ENCODE measurements around the gene LGALS7B. TPM values are rescaled to one million over a fixed set of nuclear protein-coding genes. Genes with fewer than 3 reads are reported as not detected.

The LGALS7B gene
- polyA plus RNA-seq, 3 donors = not detected

DNA sequence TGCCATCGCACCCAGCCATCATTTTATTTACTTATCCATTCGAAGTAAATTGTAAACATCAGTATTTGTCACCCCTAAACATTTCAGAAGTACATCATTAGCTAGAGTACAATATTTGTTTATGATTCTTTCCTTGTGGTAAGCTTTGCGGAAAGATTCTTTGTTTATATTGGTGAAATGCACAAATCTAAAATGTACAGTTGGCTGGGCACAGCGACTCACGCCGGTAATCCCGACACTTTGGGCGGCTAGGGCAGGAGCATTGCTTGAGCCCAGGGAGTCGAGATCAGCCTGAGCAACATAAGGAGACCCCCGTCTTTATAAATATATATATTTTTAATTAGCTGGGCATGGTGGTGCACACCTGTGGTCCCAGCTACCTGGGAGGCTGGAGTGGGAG, 10.1 kb downstream of the LGALS7B start:
- Histone ChIP-seq H3K27ac (ENCODE audit: low read depth in 1 of 2, low read length in 2 of 2) (no peak overlapping the region), H3K79me2 (ENCODE audit: insufficient read depth, low read length) (no peaks in the 10 kb centered on the region), H2AFZ (ENCODE audit: insufficient read depth, low read depth, low read length, poor library complexity, severe bottlenecking) (no peak overlapping the region), H3K9me3 (replicated peaks in 1 of 2; ENCODE audit: control insufficient read depth in 1 of 2, insufficient read depth in 1 of 2, low read length in 2 of 2) (no peaks in the 10 kb centered on the region), H3K36me3 (replicated peaks in 1 of 2; ENCODE audit: control insufficient read depth in 1 of 2, insufficient read depth in 2 of 2, low read length in 2 of 2) (no peaks in the 10 kb centered on the region), H3K4me1 (ENCODE audit: control insufficient read depth in 1 of 2, insufficient read depth in 2 of 2, low read length in 2 of 2) (no peaks in the 10 kb centered on the region), H3K4me3 (replicated peaks in 1 of 3; ENCODE audit: low read depth in 2 of 3, low read length in 3 of 3) (no peak overlapping the region), H4K20me1 (ENCODE audit: insufficient read depth, low read length) (no peaks in the 10 kb centered on the region), H3K27me3 (ENCODE audit: control insufficient read depth in 2 of 2, insufficient read depth in 2 of 2, low read length in 2 of 2) (no peaks in the 10 kb centered on the region), H3K4me2 (replicated peaks; ENCODE audit: extremely low read depth, low read length, poor library complexity, severe bottlenecking) (no peak overlapping the region), H3K9ac (ENCODE audit: insufficient read depth, low read length, poor library complexity, severe bottlenecking) (no peak overlapping the region)
- H3K27ac Mint-ChIP-seq = no peak overlapping the region
- peaks cover 0 to 10% (median 1%) of the 10 kb centered on the region in 7 donors for H3K9me3 Mint-ChIP-seq
- DNase-seq = no peak
- no peaks in the 10 kb centered on the region for H3K4me1 Mint-ChIP-seq
- H3K27me3 Mint-ChIP-seq (ENCODE audit: low read depth in 3 of 3) = peaks cover 0 to 7% (median 5%) of the 10 kb centered on the region in 3 donors
- H3K4me3 Mint-ChIP-seq = no peak overlapping the region
- WGBS (ENCODE audit: insufficient coverage) = no CpG with 5 or more reads among the region's 10 CpGs
- TF ChIP-seq, protein P1, sequence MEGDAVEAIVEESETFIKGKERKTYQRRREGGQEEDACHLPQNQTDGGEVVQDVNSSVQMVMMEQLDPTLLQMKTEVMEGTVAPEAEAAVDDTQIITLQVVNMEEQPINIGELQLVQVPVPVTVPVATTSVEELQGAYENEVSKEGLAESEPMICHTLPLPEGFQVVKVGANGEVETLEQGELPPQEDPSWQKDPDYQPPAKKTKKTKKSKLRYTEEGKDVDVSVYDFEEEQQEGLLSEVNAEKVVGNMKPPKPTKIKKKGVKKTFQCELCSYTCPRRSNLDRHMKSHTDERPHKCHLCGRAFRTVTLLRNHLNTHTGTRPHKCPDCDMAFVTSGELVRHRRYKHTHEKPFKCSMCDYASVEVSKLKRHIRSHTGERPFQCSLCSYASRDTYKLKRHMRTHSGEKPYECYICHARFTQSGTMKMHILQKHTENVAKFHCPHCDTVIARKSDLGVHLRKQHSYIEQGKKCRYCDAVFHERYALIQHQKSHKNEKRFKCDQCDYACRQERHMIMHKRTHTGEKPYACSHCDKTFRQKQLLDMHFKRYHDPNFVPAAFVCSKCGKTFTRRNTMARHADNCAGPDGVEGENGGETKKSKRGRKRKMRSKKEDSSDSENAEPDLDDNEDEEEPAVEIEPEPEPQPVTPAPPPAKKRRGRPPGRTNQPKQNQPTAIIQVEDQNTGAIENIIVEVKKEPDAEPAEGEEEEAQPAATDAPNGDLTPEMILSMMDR (IDR thresholded peaks at IDR 0.05) = no peak
- intact Hi-C loops (cut with micrococcal nuclease) = no loop called here
- H3K36me3 Mint-ChIP-seq = no peaks in the 10 kb centered on the region

DNA sequence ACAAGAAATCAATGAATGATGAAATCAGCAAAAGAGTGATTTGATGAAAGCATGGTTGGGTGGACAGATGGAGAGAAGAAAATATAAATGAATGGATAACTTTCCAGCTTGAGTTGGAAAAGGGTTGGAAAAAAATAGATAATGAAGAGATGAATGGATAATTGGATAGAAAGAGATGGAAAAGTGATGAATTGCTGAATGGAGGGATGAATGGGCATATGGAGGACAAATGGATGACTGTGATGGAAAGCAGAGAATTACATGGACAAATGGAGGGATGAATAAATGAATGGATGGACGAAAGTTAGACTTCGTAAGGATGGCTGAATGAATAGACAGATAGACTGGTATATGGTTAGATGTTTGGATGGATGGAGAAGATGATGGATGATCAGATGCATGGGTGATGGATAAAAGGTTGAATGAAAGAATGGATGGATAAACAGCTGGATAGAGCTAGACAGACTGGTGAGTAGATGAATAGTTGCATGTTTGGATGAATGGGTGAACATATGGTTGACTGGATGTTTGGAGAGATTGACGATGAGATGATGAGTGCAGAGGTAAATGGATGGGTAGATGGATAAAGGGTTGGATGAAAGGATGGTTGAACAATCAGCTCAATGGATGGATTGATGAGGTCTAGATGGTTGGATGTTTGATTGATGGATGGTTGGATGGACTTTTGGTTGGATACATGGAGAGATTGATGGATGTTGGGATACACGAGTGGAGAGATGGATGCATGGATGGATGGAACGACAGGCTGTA, 11.8 kb downstream of the LGALS7B start:
- intact Hi-C loops (cut with micrococcal nuclease) = no loop called here

More for the DNA sequence above, 11.8 kb downstream of the LGALS7B start:
- no peak overlapping the region for H2AFZ ChIP-seq (ENCODE audit: insufficient read depth, low read depth, low read length, poor library complexity, severe bottlenecking)
- H4K20me1 ChIP-seq (ENCODE audit: insufficient read depth, low read length) = no peaks in the 10 kb centered on the region
- no peak overlapping the region for H3K27ac ChIP-seq (ENCODE audit: low read depth in 1 of 2, low read length in 2 of 2)
- peaks cover 3 to 5% of the 10 kb centered on the region in 2 donors for H3K4me1 ChIP-seq (ENCODE audit: control insufficient read depth in 1 of 2, insufficient read depth in 2 of 2, low read length in 2 of 2)
- no peak for DNase-seq
- no peaks in the 10 kb centered on the region for H3K36me3 Mint-ChIP-seq
- peaks cover 0 to 4% (median 0%) of the 10 kb centered on the region in 7 donors for H3K9me3 Mint-ChIP-seq
- H3K79me2 ChIP-seq (ENCODE audit: insufficient read depth, low read length) = no peaks in the 10 kb centered on the region
- WGBS (ENCODE audit: insufficient coverage) = 99% methylated on average over 5 of the region's 5 CpGs
- peaks cover 5% of the 10 kb centered on the region for H3K4me1 Mint-ChIP-seq
- no peak overlapping the region for H3K9ac ChIP-seq (ENCODE audit: insufficient read depth, low read length, poor library complexity, severe bottlenecking)
- TF ChIP-seq, protein P1 (IDR thresholded peaks at IDR 0.05) = no peak
- H3K27ac Mint-ChIP-seq = no peak overlapping the region
- no peak overlapping the region for H3K4me2 ChIP-seq (replicated peaks; ENCODE audit: extremely low read depth, low read length, poor library complexity, severe bottlenecking)
- H3K9me3 ChIP-seq (replicated peaks in 1 of 2; ENCODE audit: control insufficient read depth in 1 of 2, insufficient read depth in 1 of 2, low read length in 2 of 2) = no peaks in the 10 kb centered on the region
- peaks cover 2 to 5% (median 3%) of the 10 kb centered on the region in 3 donors for H3K27me3 Mint-ChIP-seq (ENCODE audit: low read depth in 3 of 3)
- H3K27me3 ChIP-seq (ENCODE audit: control insufficient read depth in 2 of 2, insufficient read depth in 2 of 2, low read length in 2 of 2) = no peaks in the 10 kb centered on the region
- H3K36me3 ChIP-seq (replicated peaks in 1 of 2; ENCODE audit: control insufficient read depth in 1 of 2, insufficient read depth in 2 of 2, low read length in 2 of 2) = no peaks in the 10 kb centered on the region
- H3K4me3 Mint-ChIP-seq = no peak overlapping the region
- H3K4me3 ChIP-seq (replicated peaks in 1 of 3; ENCODE audit: low read depth in 2 of 3, low read length in 3 of 3) = no peak overlapping the region

Data from CD14-positive monocyte (primary cell).